Measurements from ENCODE around the gene SURF6.
"Not testable (repeated sequence)": the region's sequence is repeated elsewhere in the genome, so short reads cannot be mapped to it uniquely, and the experiment has no call there.

The SURF6 gene

DNA sequence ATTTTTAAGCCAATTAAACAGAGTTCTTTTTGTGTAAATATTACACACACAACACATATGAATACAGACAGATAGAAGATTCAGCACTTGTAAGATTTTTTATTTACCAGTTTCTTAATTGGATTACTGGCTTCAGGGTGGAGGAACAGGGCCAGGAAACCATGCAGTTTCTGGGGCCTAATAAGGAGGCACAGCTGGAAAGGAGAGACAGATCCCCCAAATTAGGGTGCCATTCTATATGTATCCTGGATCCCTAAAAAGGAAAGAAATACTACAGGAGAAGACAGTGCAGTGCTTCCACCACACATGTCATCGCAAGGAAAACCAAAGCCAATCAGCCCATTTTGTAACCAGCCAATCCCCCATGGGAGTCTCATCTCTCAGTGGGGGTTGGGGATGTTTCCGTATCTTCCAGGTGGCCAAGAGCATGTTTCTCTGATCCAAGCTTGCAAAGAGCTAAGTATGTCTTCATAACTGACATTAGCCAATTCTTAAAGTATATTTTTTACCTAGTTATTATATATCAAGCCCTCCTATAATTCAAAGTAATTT, 45.2 kb downstream of the SURF6 start:
- no peak for DNase-seq (ENCODE audit: low read depth in 2 of 2)

DNA sequence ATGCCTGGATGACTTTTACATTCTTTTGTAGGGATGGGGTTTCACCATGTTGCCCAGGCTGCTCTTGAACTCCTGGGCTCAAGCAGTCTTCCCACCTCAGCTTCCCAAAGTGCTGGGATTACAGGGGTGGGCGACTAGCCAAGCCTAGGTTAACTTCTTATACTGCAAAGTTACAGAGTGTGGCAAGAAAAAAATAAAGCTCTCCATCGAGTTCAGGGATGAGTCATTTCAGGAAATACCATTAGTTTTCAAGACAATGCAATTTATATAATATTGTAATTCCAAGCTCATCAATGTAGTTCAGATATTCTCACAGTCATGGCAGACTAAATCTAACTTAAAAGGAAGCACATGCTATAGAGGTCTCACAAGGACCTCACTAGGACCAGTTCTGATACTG, 49.5 kb downstream of the SURF6 start:
- no peak for DNase-seq (ENCODE audit: low read depth in 2 of 2)

- no peak for DNase-seq (ENCODE audit: low read depth in 2 of 2)
Observed at GRCh38 chr9:133285252-133285775, 50.7 kb downstream of the SURF6 start.

DNA sequence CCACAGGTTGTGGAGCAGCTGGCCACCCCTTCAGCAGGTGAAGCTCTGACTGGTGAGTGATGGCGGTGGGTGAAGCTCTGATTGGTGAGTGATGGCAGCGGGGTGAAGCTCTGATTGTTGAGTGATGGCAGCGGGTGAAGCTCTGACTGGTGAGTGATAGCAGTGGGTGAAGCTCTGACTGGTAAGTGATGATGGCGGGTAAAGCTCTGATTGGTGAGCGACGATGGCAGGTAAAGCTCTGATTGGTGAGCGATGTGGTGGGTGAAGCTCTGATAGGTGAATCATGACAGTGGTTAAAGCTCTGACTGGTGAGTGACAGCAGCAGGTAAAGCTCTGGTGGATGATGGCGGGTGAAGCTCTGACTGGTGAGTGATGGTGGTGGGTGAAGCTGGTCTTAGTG, 51.6 kb downstream of the SURF6 start:
- no peak for DNase-seq (ENCODE audit: low read depth in 2 of 2)

DNA sequence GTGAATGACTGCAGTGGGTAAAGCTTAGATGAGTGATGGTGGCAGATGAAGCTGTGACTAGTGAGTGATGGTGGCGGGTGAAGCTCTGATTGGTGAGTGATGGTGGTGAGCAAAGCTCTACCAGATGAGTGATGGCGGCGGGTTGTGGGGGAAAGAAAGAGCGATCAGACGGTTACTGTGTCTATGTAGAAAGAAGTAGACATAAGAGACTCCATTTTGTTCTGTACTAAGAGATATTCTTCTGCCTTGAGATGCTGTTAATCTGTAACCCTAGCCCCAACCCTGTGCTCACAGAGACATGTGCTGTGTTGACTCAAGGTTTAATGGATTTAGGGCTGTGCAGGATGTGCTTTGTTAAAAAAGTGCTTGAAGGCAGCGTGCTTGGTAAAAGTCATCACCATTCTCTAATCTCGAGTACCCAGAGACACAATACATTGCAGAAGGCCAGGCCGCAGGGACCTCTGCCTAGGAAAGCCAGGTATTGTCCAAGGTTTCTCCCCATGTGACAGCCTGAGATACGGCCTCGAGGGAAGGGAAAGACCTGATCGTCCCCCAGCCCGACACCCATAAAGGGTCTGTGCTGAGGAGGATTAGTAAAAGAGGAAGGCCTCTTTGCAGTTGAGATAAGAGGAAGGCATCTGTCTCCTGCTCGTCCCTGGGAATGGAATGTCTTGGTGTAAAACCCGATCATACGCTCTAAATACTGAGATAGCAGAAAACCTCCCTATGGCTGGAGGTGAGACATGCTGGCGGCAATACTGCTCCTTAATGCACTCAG, 52.5 kb downstream of the SURF6 start:
- DNase-seq (ENCODE audit: low read depth in 2 of 2): not testable (repeated sequence)

DNA sequence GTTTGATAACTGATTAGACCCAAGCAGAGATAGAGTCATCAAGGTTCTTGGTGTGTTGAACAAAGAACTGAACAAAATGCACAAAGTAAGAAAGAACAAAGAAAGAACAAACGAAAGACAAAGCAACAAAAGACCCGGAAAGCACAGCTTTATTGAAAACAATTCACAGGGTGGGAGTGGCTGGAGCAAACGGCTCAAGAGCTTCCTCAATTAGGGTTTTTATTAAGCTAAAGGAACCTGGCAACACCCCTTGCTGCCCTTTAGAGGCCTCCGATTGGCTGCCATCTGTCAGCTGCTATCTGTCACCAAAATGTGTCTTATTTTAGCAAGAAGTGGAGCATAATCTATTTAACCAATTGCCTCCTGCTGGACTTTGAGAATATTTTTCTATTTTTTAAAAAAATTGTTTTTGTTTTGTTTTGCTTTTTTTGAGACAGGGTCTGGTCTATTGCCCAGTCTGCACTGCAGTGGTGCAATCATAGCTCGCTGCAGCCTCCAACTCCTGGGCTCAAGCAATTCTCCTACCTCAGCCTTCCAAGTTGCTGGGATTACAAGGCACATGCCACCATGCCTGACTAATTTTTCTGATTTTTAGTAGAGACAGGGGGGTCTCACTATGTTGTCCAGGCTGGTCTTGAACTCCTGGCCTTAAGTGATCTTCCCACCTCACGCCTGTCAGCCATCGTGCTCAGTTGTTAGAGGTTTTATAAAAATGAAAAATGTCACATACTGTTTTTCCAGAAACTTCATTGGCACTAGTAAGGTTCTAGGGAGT, 53.3 kb downstream of the SURF6 start:
- no peak for DNase-seq (ENCODE audit: low read depth in 2 of 2)

DNA sequence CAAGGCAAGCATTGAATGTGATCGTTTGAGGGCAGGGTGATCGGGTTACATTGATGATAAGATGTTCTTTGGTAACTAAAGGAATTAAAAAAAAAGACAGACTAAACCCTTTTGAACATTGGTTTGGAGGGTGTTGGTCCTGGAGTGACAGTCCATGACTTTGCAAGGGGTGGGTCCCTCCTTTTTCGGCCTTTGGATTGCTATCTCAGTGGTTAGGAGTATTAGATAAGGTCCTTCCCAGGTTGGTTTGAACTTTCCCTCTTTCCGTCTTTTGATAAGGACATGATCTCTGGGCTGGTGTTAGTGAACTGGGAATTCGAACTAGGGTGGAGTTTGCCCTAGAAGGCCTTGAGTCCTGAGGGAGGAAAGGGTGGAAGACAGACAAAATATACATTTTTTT, 55.6 kb downstream of the SURF6 start:
- DNase-seq (ENCODE audit: low read depth in 2 of 2): no peak

All from stimulated activated CD4-positive, alpha-beta T cell treated with anti-CD3 and anti-CD28 coated beads, Interleukin-1b, Interleukin-23, amount 100 ng/mL, for 4 hours (primary cell).